Gastrocnemius medialis (tissue), 4 donors: ENCODE results near the gene SRSF8. TPM values are rescaled to one million over a fixed set of nuclear protein-coding genes. Genes with fewer than 3 reads are reported as not detected.

ENCODE experiments used
- ATAC-seq, 2 donors: fragments of 150-250 bp; one replicate each; pipeline ENCODE4 v1.9.1; 2016
- DNase-seq, 2 donors: peaks; one replicate each; pipeline ENCODE4 v3.0.0-alpha.2; 2019
- H3K27ac ChIP-seq, 4 donors: fragments of 200-600 bp; sonication (generic); 1 replicate in 1 of 4; 2 replicates in 3 of 4; pipeline ENCODE4 v1.5.1; 2016 to 2018; ENCODE audit warnings: mild to moderate bottlenecking in 2 of 4, moderate library complexity in 1 of 4
- H3K27me3 ChIP-seq, 3 donors: fragments of 200-600 bp; sonication (generic) in 2 of 3; 1 replicate in 1 of 3; 2 replicates in 2 of 3; pipeline versions ENCODE4 v1.5.1 to v1.6.0; 2016 to 2019; ENCODE audit warnings: mild to moderate bottlenecking in 1 of 3, moderate library complexity in 1 of 3
- H3K36me3 ChIP-seq, 2 donors: fragments of 200-600 bp; sonication (generic) in 1 of 2; one replicate each; pipeline ENCODE4 v1.5.1; 2017 to 2018
- H3K4me1 ChIP-seq, 2 donors: fragments of 200-600 bp; sonication (generic) in 1 of 2; one replicate each; pipeline ENCODE4 v1.5.1; 2016 to 2017; ENCODE audit warnings: mild to moderate bottlenecking in 2 of 2
- H3K4me3 ChIP-seq, 4 donors: fragments of 200-600 bp; sonication (generic) in 3 of 4; 1 replicate in 1 of 4; 2 replicates in 3 of 4; pipeline ENCODE4 v1.5.1; 2016 to 2019; ENCODE audit warnings: mild to moderate bottlenecking in 2 of 4
- H3K9me3 ChIP-seq, 3 donors: fragments of 200-600 bp; sonication (generic) in 2 of 3; 1 replicate in 1 of 3; 2 replicates in 2 of 3; pipeline ENCODE4 v1.5.1; 2016 to 2019
- POLR2A ChIP-seq, 2 donors: fragments of 450-650 bp; IDR thresholded peaks; one replicate each; pipeline ENCODE4 v1.6.1; 2017; ENCODE audit warnings: antibody characterized with exemption in 2 of 2, mild to moderate bottlenecking in 2 of 2, moderate library complexity in 2 of 2
- in situ Hi-C, 4 donors: fragments of 200-750 bp; cut with MboI; loops; one replicate each; pipeline versions ENCODE4 v1.15.0 to v1.8.0; 2017; ENCODE audit warnings: low sequenced_read_pairs in 4 of 4
- intact Hi-C: fragments of 100-400 bp; cut with DNase I; formaldehyde crosslinking; loops from one replicate; pipeline ENCODE4 v1.15.1; 2023; ENCODE audit warnings: low total_unique reads
- total RNA-seq, 4 donors: library from RNA; depleted of rRNA; stranded (reverse); fragments of >200 nt; gene quantifications; one replicate each; pipeline versions ENCODE4 v1.1.0 to v1.2.3, GENCODE V29; 2016
- TF ChIP-seq, protein P1 (sequence below), 5 experiments: fragments of 450-650 bp in 3 of 5; fragments of 200-600 bp in 2 of 5; sonication (generic) in 2 of 5; IDR thresholded peaks in 4 of 5; conservative IDR thresholded peaks in 1 of 5; 1 replicate in 4 of 5; 2 replicates in 1 of 5; pipeline ENCODE4 v1.5.1; 2016 to 2019; ENCODE audit warnings: antibody characterized with exemption in 5 of 5, mild to moderate bottlenecking in 3 of 5, moderate library complexity in 3 of 5

Gene SRSF8
- total RNA-seq, 4 donors from 2014 or later: 18.2 to 31.0 (median 21.5) TPM

DNA sequence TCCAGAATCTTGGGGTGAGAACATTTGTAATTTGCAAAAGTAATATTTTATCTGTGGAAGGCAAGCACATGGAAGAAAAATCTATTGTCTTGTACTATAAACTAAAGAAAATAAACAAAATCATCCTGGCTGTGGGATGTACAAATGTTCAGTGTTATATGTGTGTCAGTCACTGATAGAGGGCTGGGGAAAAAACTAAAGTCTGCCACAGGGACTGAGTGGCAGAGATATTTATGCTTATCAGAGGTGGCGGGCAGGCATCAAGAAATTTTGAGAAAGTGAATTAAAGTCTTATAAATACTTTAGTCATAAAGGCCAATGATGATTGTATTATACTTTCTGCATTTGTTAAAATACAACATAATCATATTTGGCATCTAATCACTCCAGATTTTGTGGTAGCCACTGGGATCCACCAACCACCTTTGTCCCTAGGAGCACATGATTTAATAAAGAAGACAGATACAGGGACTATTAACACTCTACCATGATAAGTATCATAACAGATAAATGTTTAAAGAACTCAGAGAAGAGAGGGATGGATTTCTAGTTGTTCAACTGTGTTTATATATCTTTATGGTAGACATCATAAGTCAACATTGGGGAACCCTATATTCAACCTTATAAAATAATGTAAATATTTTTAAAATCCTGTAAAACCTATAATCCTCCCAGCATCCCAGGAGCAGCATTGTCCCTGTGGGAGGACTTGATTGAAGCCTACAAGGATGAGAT lies 20.3 kb downstream of the SRSF8 start:
- TF ChIP-seq POLR2A (IDR thresholded peaks at IDR 0.05): no peak
- TF ChIP-seq, protein P1, sequence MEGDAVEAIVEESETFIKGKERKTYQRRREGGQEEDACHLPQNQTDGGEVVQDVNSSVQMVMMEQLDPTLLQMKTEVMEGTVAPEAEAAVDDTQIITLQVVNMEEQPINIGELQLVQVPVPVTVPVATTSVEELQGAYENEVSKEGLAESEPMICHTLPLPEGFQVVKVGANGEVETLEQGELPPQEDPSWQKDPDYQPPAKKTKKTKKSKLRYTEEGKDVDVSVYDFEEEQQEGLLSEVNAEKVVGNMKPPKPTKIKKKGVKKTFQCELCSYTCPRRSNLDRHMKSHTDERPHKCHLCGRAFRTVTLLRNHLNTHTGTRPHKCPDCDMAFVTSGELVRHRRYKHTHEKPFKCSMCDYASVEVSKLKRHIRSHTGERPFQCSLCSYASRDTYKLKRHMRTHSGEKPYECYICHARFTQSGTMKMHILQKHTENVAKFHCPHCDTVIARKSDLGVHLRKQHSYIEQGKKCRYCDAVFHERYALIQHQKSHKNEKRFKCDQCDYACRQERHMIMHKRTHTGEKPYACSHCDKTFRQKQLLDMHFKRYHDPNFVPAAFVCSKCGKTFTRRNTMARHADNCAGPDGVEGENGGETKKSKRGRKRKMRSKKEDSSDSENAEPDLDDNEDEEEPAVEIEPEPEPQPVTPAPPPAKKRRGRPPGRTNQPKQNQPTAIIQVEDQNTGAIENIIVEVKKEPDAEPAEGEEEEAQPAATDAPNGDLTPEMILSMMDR (IDR thresholded peaks at IDR 0.05 in 4 of 5, conservative IDR thresholded peaks at IDR 0.05 in 1 of 5): no peak
- Histone ChIP-seq H3K4me1 (peaks cover 17 to 18% of the 10 kb centered on the region in 2 donors), H3K27me3 (no peaks in the 10 kb centered on the region), H3K4me3 (no peak overlapping the region), H3K9me3 (no peaks in the 10 kb centered on the region), H3K27ac (no peak overlapping the region), H3K36me3 (no peaks in the 10 kb centered on the region)
- in situ Hi-C loops (loop anchor here in 1 of 4 donors (25.0 kb wide), 1 partner anchor 325 kb away; the partner anchor contains the start of gene AMOTL1), intact Hi-C loops (no loop called here)
- ATAC-seq: no peak
- no peak for DNase-seq

DNA sequence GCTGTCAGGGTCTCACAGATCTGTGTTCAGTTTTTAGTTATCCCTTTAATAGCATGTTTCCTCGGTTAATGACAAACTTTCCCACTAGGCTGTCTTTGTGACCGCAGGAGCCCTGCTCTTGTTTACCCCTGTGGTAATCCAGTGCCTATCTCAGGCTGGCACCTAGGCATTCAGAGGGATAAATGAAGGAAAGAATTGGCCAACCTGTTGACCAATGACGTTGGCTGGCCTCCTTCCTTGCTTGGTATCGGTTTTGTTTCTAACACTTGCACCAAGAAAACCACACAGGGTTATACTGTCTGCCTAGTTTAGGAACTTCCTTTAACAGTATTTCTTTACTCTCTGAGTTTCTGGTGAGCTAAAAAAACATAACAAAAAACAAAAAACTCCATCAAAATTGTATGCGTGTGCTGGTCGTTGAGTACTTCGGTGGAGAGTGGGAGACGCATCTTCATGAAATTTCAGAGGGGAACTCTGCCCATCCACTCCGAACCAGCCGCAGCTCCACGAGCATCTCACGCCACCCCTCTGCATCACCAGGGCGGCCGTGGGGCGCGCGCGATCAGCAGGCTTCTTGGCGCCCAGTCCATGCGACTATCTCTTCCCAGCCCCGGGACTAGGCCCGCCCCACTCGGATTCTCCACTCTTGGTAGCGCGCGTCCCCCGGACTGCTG lies 22.4 kb downstream of the SRSF8 start:
- in situ Hi-C loops (loop anchor here in 1 of 4 donors (25.0 kb wide), 1 partner anchor 327 kb away; the partner anchor contains the start of gene AMOTL1), intact Hi-C loops (loop anchor here (1.0 kb wide), 2 partner anchors 21 to 62 kb away; no protein-coding TSS in a partner anchor)
- Histone ChIP-seq H3K4me3 (peak overlapping the region; percentile 60 to 97 (median 72)), H3K36me3 (no peaks in the 10 kb centered on the region), H3K27ac (peak overlapping the region; percentile 84 to 97 (median 89)), H3K9me3 (no peaks in the 10 kb centered on the region), H3K4me1 (peaks cover 30 to 36% of the 10 kb centered on the region in 2 donors), H3K27me3 (no peaks in the 10 kb centered on the region)
- ATAC-seq: peak; percentile 49 to 67
- no peak for DNase-seq
- TF ChIP-seq, protein P1 (IDR thresholded peaks at IDR 0.05 in 4 of 5, conservative IDR thresholded peaks at IDR 0.05 in 1 of 5): no peak
- TF ChIP-seq POLR2A (IDR thresholded peaks at IDR 0.05): no peak

DNA sequence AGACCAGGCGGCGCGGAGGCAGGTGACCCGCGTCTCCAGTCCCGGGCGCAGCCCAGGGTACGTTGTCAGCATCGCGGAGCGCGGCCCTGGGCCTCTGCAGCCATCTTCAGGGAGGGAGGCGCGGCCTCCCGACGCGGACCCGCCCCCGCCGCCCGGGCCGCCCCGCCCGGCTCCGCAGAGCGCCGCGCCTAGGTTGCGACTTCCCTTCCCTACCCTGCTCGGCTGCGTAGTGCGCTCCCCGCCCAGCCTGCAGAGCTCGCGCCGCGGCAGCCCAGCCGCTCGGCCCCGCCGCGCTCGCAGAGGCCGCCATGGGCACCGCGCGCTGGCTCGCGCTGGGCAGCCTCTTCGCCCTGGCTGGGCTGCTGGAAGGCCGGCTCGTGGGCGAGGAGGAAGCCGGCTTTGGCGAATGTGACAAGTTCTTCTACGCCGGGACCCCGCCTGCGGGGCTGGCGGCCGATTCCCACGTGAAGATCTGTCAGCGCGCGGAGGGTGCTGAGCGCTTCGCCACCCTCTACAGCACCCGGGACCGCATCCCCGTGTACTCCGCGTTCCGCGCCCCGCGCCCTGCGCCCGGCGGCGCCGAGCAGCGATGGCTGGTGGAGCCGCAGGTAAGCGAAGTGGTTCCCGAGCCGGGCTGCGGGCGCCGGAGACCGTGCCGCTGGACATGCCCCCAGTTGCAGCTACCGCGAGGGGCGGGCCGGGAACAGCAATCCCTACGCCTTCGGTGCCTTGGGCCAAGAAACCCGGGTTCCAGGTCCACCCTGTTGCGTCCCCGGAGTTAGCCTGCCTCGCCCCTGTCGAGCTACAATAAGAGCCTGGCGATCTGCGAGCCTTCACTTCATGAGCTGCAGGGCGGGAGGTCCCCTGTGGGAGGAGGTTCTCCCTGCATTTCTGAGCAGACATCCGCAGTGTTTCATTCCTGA lies 23.2 kb downstream of the SRSF8 start, which contains the start of gene ENDOD1:
Gene ENDOD1 (plus strand): TSS at position 227 of the 923 bp plus-strand sequence. CDS start 82 bp downstream, at position 309.
- Histone ChIP-seq H3K4me3 (peak within 1 kb of the TSS; percentile 69 to 97 (median 74)), H3K4me1 (peaks cover 38 to 42% of the 10 kb centered on the region in 2 donors), H3K27ac (peak within 1 kb of the TSS; percentile 84 to 97 (median 89)), H3K9me3 (no peaks in the 10 kb centered on the region), H3K36me3 (no peaks in the 10 kb centered on the region), H3K27me3 (no peaks in the 10 kb centered on the region)
- in situ Hi-C loops: loop anchor here in 1 of 4 donors (25.0 kb wide), 1 partner anchor 328 kb away; the partner anchor contains the start of gene AMOTL1
- ATAC-seq (peak; percentile 86 to 87), DNase-seq (peak; percentile 59 to 72)
- intact Hi-C loops: loop anchor here (1.0 to 10.0 kb wide), 3 partner anchors 22 to 325 kb away; partner anchors contain the start of gene AMOTL1
- TF ChIP-seq, protein P1 (IDR thresholded peaks at IDR 0.05 in 4 of 5, conservative IDR thresholded peaks at IDR 0.05 in 1 of 5): peak in 4 of 5 experiments; percentile 11 to 26 (median 16)
- peak; percentile 84 to 88 for TF ChIP-seq POLR2A (IDR thresholded peaks at IDR 0.05)

DNA sequence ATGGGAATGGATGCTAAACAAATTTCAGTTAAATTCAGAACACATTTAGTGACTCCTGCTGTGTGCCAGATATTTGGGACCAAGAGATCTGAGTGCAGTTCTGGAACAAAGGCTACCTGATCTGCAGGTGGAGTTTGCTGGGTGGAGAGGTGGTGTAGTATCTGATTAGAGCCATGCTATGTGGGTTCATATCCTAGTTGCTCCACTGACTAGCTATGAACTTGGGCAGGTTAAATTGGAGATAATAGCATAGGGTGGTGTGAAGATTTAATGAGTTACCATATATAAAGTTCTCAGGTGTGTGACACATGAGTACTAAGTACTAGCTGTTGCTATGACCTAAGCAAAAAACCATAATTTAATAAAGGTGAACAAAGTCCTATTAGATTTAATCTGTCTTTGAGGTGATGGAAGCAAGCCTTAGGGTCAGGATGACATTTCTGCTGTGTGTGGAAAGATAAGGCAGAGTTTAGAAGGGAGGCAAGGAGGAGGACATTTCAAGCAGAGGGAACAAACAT lies 25.0 kb downstream of the SRSF8 start:
- peak overlapping the region in 1 of 4 donors; percentile 76 for H3K4me3 ChIP-seq
- peaks cover 50 to 55% of the 10 kb centered on the region in 2 donors for H3K4me1 ChIP-seq
- H3K27me3 ChIP-seq: no peaks in the 10 kb centered on the region
- in situ Hi-C loops (loop anchor here in 1 of 4 donors (25.0 kb wide), 1 partner anchor 329 kb away; the partner anchor contains the start of gene AMOTL1), intact Hi-C loops (loop anchor here (10.0 kb wide), 1 partner anchor 327 kb away; the partner anchor contains the start of gene AMOTL1)
- DNase-seq: no peak
- H3K36me3 ChIP-seq: no peaks in the 10 kb centered on the region
- no peak for TF ChIP-seq POLR2A (IDR thresholded peaks at IDR 0.05)
- TF ChIP-seq, protein P1 (IDR thresholded peaks at IDR 0.05 in 4 of 5, conservative IDR thresholded peaks at IDR 0.05 in 1 of 5): no peak
- ATAC-seq: no peak
- peak overlapping the region; percentile 84 to 97 (median 89) for H3K27ac ChIP-seq
- no peaks in the 10 kb centered on the region for H3K9me3 ChIP-seq
